ENCODE results near the gene TMEM132A. TPM values are rescaled to one million over a fixed set of nuclear protein-coding genes. Genes with fewer than 3 reads are reported as not detected.

TMEM132A gene
- total RNA-seq, 1 experiment from 2014 or later: 114 TPM

DNA sequence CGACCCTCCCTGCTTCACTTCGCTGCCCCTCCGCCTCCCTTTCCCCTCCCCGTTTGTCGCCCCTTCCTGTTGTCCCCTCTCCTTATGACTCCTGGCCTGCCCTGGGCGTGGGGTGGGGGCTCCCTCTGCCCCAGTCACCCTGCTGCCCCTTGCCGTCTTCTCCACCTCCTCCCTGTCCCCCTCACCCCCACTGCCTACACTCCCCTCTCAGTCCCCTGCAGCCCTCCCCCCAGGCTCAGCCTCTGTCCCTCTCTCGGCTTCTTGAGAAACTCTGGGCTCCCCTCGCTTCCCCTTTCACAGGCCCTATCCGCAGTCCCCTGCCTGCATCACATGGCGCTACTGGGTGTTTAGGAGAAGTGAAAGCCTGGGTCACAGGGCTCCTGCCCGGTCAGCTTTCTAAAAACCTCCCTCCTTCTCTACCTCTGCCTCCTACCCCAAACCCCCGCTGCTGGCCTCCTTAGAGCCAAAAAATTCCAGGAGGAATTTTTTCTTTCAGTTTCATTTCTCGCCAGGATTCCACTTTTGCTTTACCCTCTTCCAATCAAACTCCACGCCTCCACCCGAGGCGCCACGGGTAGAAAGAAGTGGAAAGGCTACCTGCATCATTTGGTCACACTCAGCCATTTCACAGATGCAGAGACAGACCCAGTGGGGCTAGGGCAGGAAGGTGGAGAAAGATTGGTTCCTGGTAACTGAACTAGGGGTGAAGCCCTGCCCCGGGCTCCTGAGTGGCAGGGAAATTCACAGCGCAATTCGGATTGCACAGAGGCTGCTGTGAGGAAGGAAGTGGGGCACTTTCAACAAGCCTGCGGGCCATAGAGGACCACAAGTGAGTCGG, 27.9 kb downstream of the TMEM132A start, which contains the start of gene SLC15A3:
Gene SLC15A3 (minus strand): TSS at position 273 of the 838 bp plus-strand sequence. CDS start 625 bp downstream, outside the sequence.
- ATAC-seq (peak; percentile 59), DNase-seq (ENCODE audit: low spot score) (peak; percentile 55)
- Mint-ChIP-seq H3K36me3 (no peaks in the 10 kb centered on the region), H3K4me1 (peaks cover 32% of the 10 kb centered on the region), H3K9me3 (no peaks in the 10 kb centered on the region), H3K27me3 (ENCODE audit: low read depth) (peaks cover 42% of the 10 kb centered on the region), H3K4me3 (peak within 1 kb of the TSS; percentile 69), H3K27ac (peak within 1 kb of the TSS; percentile 92; the same call in 1 of the 2 replicates)
- ChIA-PET POLR2A (interaction anchor here (0.7 kb wide), 1 partner anchor 46 kb away, joined by 4 read pairs; the partner anchor contains the start of gene PRPF19), CTCF (interaction anchor here (0.6 to 2.2 kb wide), 2 partner anchors 28 to 36 kb away, joined by 3 to 7 read pairs; no protein-coding TSS in a partner anchor)
- TF ChIP-seq ZNF423 (CRISPR knock-in tag; IDR thresholded peaks at IDR 0.05) (no peak), FOXK1 (CRISPR knock-in tag; IDR thresholded peaks at IDR 0.05) (peak; percentile 40; the same call in 1 of the 2 replicates), ELF4 (CRISPR knock-in tag; IDR thresholded peaks at IDR 0.05; ENCODE audit: low read depth) (no peak), MYBL2 (CRISPR knock-in tag; IDR thresholded peaks at IDR 0.05) (no peak), NFYB (CRISPR knock-in tag; conservative IDR thresholded peaks at IDR 0.05; ENCODE audit: low read depth) (no peak)
- TF ChIP-seq, protein P1, sequence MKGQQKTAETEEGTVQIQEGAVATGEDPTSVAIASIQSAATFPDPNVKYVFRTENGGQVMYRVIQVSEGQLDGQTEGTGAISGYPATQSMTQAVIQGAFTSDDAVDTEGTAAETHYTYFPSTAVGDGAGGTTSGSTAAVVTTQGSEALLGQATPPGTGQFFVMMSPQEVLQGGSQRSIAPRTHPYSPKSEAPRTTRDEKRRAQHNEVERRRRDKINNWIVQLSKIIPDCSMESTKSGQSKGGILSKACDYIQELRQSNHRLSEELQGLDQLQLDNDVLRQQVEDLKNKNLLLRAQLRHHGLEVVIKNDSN (CRISPR knock-in tag; IDR thresholded peaks at IDR 0.05): no peak; the same call in 1 of the 2 replicates
- TF ChIP-seq, protein P2, sequence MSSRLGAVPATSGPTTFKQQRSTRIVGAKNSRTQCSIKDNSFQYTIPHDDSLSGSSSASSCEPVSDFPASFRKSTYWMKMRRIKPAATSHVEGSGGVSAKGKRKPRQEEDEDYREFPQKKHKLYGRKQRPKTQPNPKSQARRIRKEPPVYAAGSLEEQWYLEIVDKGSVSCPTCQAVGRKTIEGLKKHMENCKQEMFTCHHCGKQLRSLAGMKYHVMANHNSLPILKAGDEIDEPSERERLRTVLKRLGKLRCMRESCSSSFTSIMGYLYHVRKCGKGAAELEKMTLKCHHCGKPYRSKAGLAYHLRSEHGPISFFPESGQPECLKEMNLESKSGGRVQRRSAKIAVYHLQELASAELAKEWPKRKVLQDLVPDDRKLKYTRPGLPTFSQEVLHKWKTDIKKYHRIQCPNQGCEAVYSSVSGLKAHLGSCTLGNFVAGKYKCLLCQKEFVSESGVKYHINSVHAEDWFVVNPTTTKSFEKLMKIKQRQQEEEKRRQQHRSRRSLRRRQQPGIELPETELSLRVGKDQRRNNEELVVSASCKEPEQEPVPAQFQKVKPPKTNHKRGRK (CRISPR knock-in tag; IDR thresholded peaks at IDR 0.05; ENCODE audit: borderline replicate concordance): peak; percentile 55; the same call in 1 of the 2 replicates
- TF ChIP-seq, protein P3, sequence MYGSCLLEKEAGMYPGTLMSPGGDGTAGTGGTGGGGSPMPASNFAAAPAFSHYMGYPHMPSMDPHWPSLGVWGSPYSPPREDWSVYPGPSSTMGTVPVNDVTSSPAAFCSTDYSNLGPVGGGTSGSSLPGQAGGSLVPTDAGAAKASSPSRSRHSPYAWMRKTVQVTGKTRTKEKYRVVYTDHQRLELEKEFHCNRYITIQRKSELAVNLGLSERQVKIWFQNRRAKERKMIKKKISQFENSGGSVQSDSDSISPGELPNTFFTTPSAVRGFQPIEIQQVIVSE (CRISPR knock-in tag; IDR thresholded peaks at IDR 0.05; ENCODE audit: borderline replicate concordance): no peak
- TF ChIP-seq, protein P4, sequence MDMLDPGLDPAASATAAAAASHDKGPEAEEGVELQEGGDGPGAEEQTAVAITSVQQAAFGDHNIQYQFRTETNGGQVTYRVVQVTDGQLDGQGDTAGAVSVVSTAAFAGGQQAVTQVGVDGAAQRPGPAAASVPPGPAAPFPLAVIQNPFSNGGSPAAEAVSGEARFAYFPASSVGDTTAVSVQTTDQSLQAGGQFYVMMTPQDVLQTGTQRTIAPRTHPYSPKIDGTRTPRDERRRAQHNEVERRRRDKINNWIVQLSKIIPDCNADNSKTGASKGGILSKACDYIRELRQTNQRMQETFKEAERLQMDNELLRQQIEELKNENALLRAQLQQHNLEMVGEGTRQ (CRISPR knock-in tag; IDR thresholded peaks at IDR 0.05): peak; percentile 31; the same call in 1 of the 2 replicates

DNA sequence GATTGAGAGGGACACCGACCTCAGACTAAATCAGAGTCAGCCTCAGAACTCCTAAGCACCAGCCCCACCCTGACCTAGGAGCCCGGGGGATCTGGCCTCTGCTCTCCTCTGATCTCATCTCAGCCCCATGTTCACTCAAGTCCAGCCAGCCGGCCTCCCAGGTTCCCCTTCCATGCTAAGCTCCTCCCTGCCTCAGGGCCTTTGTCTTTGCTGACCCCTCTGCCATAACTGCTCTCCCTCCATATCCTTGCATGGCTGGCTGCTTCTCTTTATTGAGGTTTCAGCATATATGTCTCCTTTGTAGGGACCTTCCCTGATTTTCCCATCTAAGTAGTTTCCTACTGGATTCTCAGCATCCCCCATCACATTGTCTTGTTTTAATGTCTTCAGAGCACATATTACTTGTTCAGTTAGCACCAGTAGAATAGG, 28.5 kb downstream of the TMEM132A start:
- Mint-ChIP-seq H3K4me3 (peak overlapping the region; percentile 69), H3K27me3 (ENCODE audit: low read depth) (peaks cover 42% of the 10 kb centered on the region), H3K4me1 (peaks cover 26% of the 10 kb centered on the region), H3K9me3 (no peaks in the 10 kb centered on the region), H3K27ac (no peak overlapping the region), H3K36me3 (no peaks in the 10 kb centered on the region)
- ATAC-seq (no peak), DNase-seq (ENCODE audit: low spot score) (no peak)
- ChIA-PET CTCF (interaction anchor here (1.4 to 2.2 kb wide), 2 partner anchors 37 to 53 kb away, joined by 3 to 7 read pairs; no protein-coding TSS in a partner anchor), POLR2A (no interaction called here)
- TF ChIP-seq, protein P5, sequence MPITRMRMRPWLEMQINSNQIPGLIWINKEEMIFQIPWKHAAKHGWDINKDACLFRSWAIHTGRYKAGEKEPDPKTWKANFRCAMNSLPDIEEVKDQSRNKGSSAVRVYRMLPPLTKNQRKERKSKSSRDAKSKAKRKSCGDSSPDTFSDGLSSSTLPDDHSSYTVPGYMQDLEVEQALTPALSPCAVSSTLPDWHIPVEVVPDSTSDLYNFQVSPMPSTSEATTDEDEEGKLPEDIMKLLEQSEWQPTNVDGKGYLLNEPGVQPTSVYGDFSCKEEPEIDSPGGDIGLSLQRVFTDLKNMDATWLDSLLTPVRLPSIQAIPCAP (CRISPR knock-in tag; IDR thresholded peaks at IDR 0.05): no peak
- no peak for TF ChIP-seq TEAD1 (CRISPR knock-in tag; IDR thresholded peaks at IDR 0.05)
- TF ChIP-seq GTF2I (CRISPR knock-in tag; conservative IDR thresholded peaks at IDR 0.05): peak; percentile 92

DNA sequence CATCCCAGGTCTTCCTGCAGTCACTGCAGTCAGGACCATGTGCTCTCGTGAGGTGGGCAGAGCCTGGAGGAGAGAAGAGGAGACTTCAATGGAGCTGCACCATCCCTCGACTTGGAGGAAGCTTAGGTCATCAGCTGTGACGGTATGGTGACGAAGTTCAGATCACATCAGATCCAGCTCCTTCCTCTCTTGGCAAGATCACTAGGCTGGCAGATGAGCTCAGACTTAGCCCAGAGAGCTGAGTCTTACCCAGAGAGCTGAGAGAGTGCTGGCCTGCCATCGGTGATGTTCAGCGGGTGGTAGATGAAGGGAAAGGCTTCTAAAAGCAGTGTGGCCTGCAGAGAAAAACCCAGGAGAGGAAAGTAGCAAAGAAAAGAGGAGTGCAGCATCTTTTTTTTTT, 29.5 kb downstream of the TMEM132A start:
- Mint-ChIP-seq H3K9me3 (no peaks in the 10 kb centered on the region), H3K36me3 (no peaks in the 10 kb centered on the region), H3K27me3 (ENCODE audit: low read depth) (peaks cover 39% of the 10 kb centered on the region), H3K27ac (no peak overlapping the region; the same call in 1 of the 2 replicates), H3K4me3 (no peak overlapping the region), H3K4me1 (peaks cover 16% of the 10 kb centered on the region)
- TF ChIP-seq, protein P4 (CRISPR knock-in tag; IDR thresholded peaks at IDR 0.05): no peak
- TF ChIP-seq CBFB (CRISPR knock-in tag; IDR thresholded peaks at IDR 0.05; ENCODE audit: low read depth): no peak
- ATAC-seq: no peak
- POLR2A ChIA-PET: no interaction called here
- CTCF ChIA-PET: interaction anchor here (0.7 to 1.9 kb wide), 3 partner anchors 16 to 89 kb away, joined by 3 to 6 read pairs (median 4); no protein-coding TSS in a partner anchor
- DNase-seq (ENCODE audit: low spot score): no peak
